Endodermal cell (in vitro differentiated cells): Measurements from ENCODE around the gene TM4SF1. TPM values are rescaled to one million over a fixed set of nuclear protein-coding genes. Genes with fewer than 3 reads are reported as not detected.

Experiments
- DNase-seq: peaks from one replicate; pipeline ENCODE4 v3.0.0-alpha.2; 2017
- H3K27ac ChIP-seq: 2 replicates; pipeline ENCODE4 v1.5.1; 2013; ENCODE audit warnings: mild to moderate bottlenecking, low read depth, low read length, moderate library complexity
- H3K27me3 ChIP-seq: 2 replicates; pipeline ENCODE4 v1.6.1; 2013; ENCODE audit warnings: mild to moderate bottlenecking, low read length, moderate library complexity; ENCODE audit not compliant: insufficient read depth, control insufficient read depth, poor library complexity, severe bottlenecking
- H3K36me3 ChIP-seq: 2 replicates; pipeline ENCODE4 v1.7.0; 2013; ENCODE audit warnings: mild to moderate bottlenecking, low read length, moderate library complexity; ENCODE audit not compliant: control insufficient read depth, insufficient read depth
- H3K4me1 ChIP-seq: one replicate; pipeline ENCODE4 v1.7.0; 2013; ENCODE audit warnings: low read length; ENCODE audit not compliant: control insufficient read depth, insufficient read depth
- H3K4me3 ChIP-seq: 2 replicates; pipeline ENCODE4 v1.5.1; 2013; ENCODE audit warnings: mild to moderate bottlenecking, low read length, moderate library complexity
- H3K9ac ChIP-seq: 2 replicates; pipeline ENCODE4 v1.6.1; 2013; ENCODE audit warnings: mild to moderate bottlenecking, low read length, moderate library complexity; ENCODE audit not compliant: poor library complexity, severe bottlenecking; ENCODE audit errors: extremely low read depth
- H3K9me3 ChIP-seq: 2 replicates; pipeline ENCODE4 v1.6.1; 2013; ENCODE audit warnings: mild to moderate bottlenecking, low read length, moderate library complexity; ENCODE audit not compliant: control insufficient read depth
- H3K27ac Mint-ChIP-seq: 2 replicates; pipeline ENCODE4 v1.8.0; 2020; ENCODE audit warnings: mixed read lengths
- H3K27me3 Mint-ChIP-seq: 2 replicates; pipeline ENCODE4 v1.8.0; 2021; ENCODE audit warnings: mild to moderate bottlenecking, mixed read lengths; ENCODE audit not compliant: insufficient read depth
- H3K36me3 Mint-ChIP-seq: 2 replicates; pipeline ENCODE4 v1.8.0; 2020; ENCODE audit warnings: low read depth, mixed read lengths
- H3K4me1 Mint-ChIP-seq: 2 replicates; pipeline ENCODE4 v1.8.0; 2020; ENCODE audit warnings: mixed read lengths
- H3K4me3 Mint-ChIP-seq: 2 replicates; pipeline ENCODE4 v1.8.0; 2020; ENCODE audit warnings: mild to moderate bottlenecking, moderate library complexity, mixed read lengths
- H3K9me3 Mint-ChIP-seq: 2 replicates; pipeline ENCODE4 v1.8.0; 2020; ENCODE audit warnings: mild to moderate bottlenecking, mixed read lengths
- WGBS, 2 experiments: methylation state at CpG; one replicate each; pipeline versions ENCODE4 v1.1.5 to v1.1.7; 2013; ENCODE audit warnings: missing lambda C conversion rate in 2 of 2, mixed read lengths in 1 of 2; ENCODE audit not compliant: insufficient coverage in 1 of 2, insufficient read length in 1 of 2; 5-methylcytosine and 5-hydroxymethylcytosine counted together
- total RNA-seq, 2 donors: library from RNA; stranded (reverse); fragmentation: NEBNext Ultra II Directional in 1 of 2; extraction: Animal tissue kit (Norgen Biotek cat#: 25700) in 1 of 2; gene quantifications; 2 replicates in 1 of 2; 3 replicates in 1 of 2; pipeline ENCODE4 v1.2.1, GENCODE V29; 2021
- TF ChIP-seq, protein P1 (sequence below): fragments of 200-600 bp; sonication (generic); conservative IDR thresholded peaks from 2 replicates; pipeline ENCODE4 v1.5.0; 2021; ENCODE audit warnings: antibody characterized with exemption, mild to moderate bottlenecking

Gene TM4SF1
- total RNA-seq, 2 donors from 2014 or later, result not detected

- H3K9me3 Mint-ChIP-seq, result no peaks in the 10 kb centered on the region
- no peaks in the 10 kb centered on the region for H3K36me3 ChIP-seq
- H3K27ac ChIP-seq, result no peak overlapping the region
- no peaks in the 10 kb centered on the region for H3K27me3 ChIP-seq
- H3K4me1 Mint-ChIP-seq, result no peaks in the 10 kb centered on the region
- no peaks in the 10 kb centered on the region for H3K9me3 ChIP-seq
- H3K4me1 ChIP-seq, result no peaks in the 10 kb centered on the region
- no peak overlapping the region for H3K27ac Mint-ChIP-seq
- TF ChIP-seq, protein P1, sequence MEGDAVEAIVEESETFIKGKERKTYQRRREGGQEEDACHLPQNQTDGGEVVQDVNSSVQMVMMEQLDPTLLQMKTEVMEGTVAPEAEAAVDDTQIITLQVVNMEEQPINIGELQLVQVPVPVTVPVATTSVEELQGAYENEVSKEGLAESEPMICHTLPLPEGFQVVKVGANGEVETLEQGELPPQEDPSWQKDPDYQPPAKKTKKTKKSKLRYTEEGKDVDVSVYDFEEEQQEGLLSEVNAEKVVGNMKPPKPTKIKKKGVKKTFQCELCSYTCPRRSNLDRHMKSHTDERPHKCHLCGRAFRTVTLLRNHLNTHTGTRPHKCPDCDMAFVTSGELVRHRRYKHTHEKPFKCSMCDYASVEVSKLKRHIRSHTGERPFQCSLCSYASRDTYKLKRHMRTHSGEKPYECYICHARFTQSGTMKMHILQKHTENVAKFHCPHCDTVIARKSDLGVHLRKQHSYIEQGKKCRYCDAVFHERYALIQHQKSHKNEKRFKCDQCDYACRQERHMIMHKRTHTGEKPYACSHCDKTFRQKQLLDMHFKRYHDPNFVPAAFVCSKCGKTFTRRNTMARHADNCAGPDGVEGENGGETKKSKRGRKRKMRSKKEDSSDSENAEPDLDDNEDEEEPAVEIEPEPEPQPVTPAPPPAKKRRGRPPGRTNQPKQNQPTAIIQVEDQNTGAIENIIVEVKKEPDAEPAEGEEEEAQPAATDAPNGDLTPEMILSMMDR, result no peak
- no peaks in the 10 kb centered on the region for H3K36me3 Mint-ChIP-seq
- H3K9ac ChIP-seq, result no peak overlapping the region
- DNase-seq, result no peak
- H3K4me3 Mint-ChIP-seq, result no peak overlapping the region
- 100% methylated on average over 3 of the region's 3 CpGs; no CpG with 5 or more reads in 1 of the 2 experiments for WGBS, 2 experiments
- H3K27me3 Mint-ChIP-seq, result no peaks in the 10 kb centered on the region
- H3K4me3 ChIP-seq, result no peak overlapping the region
These were observed 39.7 kb upstream of the TM4SF1 start for GRCh38 chr3:149417174-149417573.

- Histone ChIP-seq H3K36me3 (no peaks in the 10 kb centered on the region), H3K9me3 (no peaks in the 10 kb centered on the region), H3K27ac (no peak overlapping the region), H3K27me3 (no peaks in the 10 kb centered on the region), H3K9ac (no peak overlapping the region), H3K4me3 (no peak overlapping the region), H3K4me1 (no peaks in the 10 kb centered on the region)
- H3K4me3 Mint-ChIP-seq, result no peak overlapping the region
- H3K27ac Mint-ChIP-seq, result no peak overlapping the region
- H3K9me3 Mint-ChIP-seq, result no peaks in the 10 kb centered on the region
- H3K4me1 Mint-ChIP-seq, result no peaks in the 10 kb centered on the region
- TF ChIP-seq, protein P1, result no peak
- no peaks in the 10 kb centered on the region for H3K27me3 Mint-ChIP-seq
- DNase-seq, result no peak
- no peaks in the 10 kb centered on the region for H3K36me3 Mint-ChIP-seq
- 85 to 92% methylated on average over 1 to 2 of the region's 2 CpGs for WGBS, 2 experiments
These were observed 38.0 kb upstream of the TM4SF1 start for GRCh38 chr3:149415484-149415883.

- Mint-ChIP-seq H3K36me3 (no peaks in the 10 kb centered on the region), H3K4me1 (no peaks in the 10 kb centered on the region), H3K9me3 (no peaks in the 10 kb centered on the region), H3K27me3 (no peaks in the 10 kb centered on the region), H3K4me3 (no peak overlapping the region), H3K27ac (no peak overlapping the region)
- H3K9me3 ChIP-seq, result no peaks in the 10 kb centered on the region
- TF ChIP-seq, protein P1, result no peak
- H3K4me3 ChIP-seq, result no peak overlapping the region
- H3K27me3 ChIP-seq, result no peaks in the 10 kb centered on the region
- H3K36me3 ChIP-seq, result no peaks in the 10 kb centered on the region
- no peak overlapping the region for H3K27ac ChIP-seq
- H3K4me1 ChIP-seq, result no peaks in the 10 kb centered on the region
- DNase-seq, result no peak
- 92 to 100% methylated on average over 1 of the region's 1 CpG for WGBS, 2 experiments
- no peak overlapping the region for H3K9ac ChIP-seq
These were observed 37.2 kb upstream of the TM4SF1 start for GRCh38 chr3:149414557-149415231.
